ENCODE data around the gene COL28A1.

The COL28A1 gene

DNA sequence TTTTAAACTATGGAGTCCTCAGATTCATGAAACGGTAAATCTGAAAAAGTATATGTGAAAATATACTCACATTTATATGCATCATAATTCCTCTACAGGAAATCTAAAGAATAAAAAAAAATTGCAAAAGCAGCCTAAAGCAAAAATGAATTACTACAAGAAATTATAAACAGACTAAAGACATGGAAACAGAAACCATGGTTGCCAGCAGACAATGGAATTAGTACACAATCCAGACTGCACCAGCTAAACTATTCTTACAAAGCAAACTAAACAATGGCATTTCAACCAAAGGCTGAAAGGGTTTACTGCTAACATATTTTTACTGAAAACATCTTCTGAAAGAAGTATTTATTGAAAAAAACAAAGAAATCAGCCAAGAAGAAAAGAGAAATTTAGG, 51.6 kb downstream of the COL28A1 start:
- H3K9me2 ChIP-seq (replicated peaks; ENCODE audit: control insufficient read depth, low read length): no peaks in the 10 kb centered on the region
- H3K27ac ChIP-seq (ENCODE audit: low read depth, low read length): no peak overlapping the region
- H3K4me2 ChIP-seq (ENCODE audit: low read length): no peak overlapping the region
- TF ChIP-seq, protein P1, sequence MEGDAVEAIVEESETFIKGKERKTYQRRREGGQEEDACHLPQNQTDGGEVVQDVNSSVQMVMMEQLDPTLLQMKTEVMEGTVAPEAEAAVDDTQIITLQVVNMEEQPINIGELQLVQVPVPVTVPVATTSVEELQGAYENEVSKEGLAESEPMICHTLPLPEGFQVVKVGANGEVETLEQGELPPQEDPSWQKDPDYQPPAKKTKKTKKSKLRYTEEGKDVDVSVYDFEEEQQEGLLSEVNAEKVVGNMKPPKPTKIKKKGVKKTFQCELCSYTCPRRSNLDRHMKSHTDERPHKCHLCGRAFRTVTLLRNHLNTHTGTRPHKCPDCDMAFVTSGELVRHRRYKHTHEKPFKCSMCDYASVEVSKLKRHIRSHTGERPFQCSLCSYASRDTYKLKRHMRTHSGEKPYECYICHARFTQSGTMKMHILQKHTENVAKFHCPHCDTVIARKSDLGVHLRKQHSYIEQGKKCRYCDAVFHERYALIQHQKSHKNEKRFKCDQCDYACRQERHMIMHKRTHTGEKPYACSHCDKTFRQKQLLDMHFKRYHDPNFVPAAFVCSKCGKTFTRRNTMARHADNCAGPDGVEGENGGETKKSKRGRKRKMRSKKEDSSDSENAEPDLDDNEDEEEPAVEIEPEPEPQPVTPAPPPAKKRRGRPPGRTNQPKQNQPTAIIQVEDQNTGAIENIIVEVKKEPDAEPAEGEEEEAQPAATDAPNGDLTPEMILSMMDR (IDR thresholded peaks at IDR 0.05; ENCODE audit: low read depth, low read length, poor library complexity, severe bottlenecking): no peak
- TF ChIP-seq EZH2phosphoT487 (IDR thresholded peaks at IDR 0.05; ENCODE audit: borderline replicate concordance, low read length): no peak
- H3K9me3 ChIP-seq (ENCODE audit: control insufficient read depth, insufficient read depth, low read length): no peaks in the 10 kb centered on the region
- H3K4me1 ChIP-seq (ENCODE audit: control insufficient read depth, low read length): no peaks in the 10 kb centered on the region
- no peaks in the 10 kb centered on the region for H4K20me1 ChIP-seq (ENCODE audit: control insufficient read depth, insufficient read depth, low read depth, low read length)
- no peaks in the 10 kb centered on the region for H3K36me3 ChIP-seq (ENCODE audit: control insufficient read depth, low read length)
- H3K4me3 ChIP-seq (ENCODE audit: low read length): no peak overlapping the region
- no peaks in the 10 kb centered on the region; the same call in 1 of the 2 replicates for H3K27me3 ChIP-seq (ENCODE audit: control insufficient read depth, low read length)
- H3K79me2 ChIP-seq (ENCODE audit: control insufficient read depth, low read length): no peaks in the 10 kb centered on the region
- H3F3A ChIP-seq (ENCODE audit: control insufficient read depth, insufficient read depth): no peaks in the 10 kb centered on the region

DNA sequence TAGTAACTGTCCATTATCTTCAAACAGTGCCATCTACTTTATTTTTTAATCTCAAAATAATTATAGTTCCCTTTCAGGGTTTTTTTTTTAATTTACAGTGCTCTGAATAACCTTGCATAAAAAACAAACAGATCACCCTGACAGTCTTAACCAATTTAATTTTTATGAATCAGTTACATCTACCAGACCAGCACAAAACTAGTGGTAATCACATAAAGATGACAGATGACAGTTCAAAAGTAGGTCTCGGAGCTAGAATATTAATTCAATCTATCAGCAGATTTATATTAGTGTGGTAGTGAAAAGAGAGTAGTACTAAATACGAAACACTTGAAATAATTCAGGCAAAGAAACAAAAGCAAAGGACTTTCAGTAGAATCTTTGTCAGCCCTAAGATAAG, 53.9 kb downstream of the COL28A1 start:
- no peaks in the 10 kb centered on the region for H3K79me2 ChIP-seq (ENCODE audit: control insufficient read depth, low read length)
- no peak overlapping the region for H3K27ac ChIP-seq (ENCODE audit: low read depth, low read length)
- no peaks in the 10 kb centered on the region for H4K20me1 ChIP-seq (ENCODE audit: control insufficient read depth, insufficient read depth, low read depth, low read length)
- H3K27me3 ChIP-seq (ENCODE audit: control insufficient read depth, low read length): no peaks in the 10 kb centered on the region; the same call in 1 of the 2 replicates
- H3F3A ChIP-seq (ENCODE audit: control insufficient read depth, insufficient read depth): no peaks in the 10 kb centered on the region
- no peaks in the 10 kb centered on the region for H3K9me2 ChIP-seq (replicated peaks; ENCODE audit: control insufficient read depth, low read length)
- H3K4me3 ChIP-seq (ENCODE audit: low read length): no peak overlapping the region
- H3K36me3 ChIP-seq (ENCODE audit: control insufficient read depth, low read length): no peaks in the 10 kb centered on the region
- TF ChIP-seq, protein P1 (IDR thresholded peaks at IDR 0.05; ENCODE audit: low read depth, low read length, poor library complexity, severe bottlenecking): no peak
- H3K9me3 ChIP-seq (ENCODE audit: control insufficient read depth, insufficient read depth, low read length): peaks cover 3% of the 10 kb centered on the region; the same call in 1 of the 2 replicates
- H3K4me2 ChIP-seq (ENCODE audit: low read length): no peak overlapping the region
- H3K4me1 ChIP-seq (ENCODE audit: control insufficient read depth, low read length): no peaks in the 10 kb centered on the region

DNA sequence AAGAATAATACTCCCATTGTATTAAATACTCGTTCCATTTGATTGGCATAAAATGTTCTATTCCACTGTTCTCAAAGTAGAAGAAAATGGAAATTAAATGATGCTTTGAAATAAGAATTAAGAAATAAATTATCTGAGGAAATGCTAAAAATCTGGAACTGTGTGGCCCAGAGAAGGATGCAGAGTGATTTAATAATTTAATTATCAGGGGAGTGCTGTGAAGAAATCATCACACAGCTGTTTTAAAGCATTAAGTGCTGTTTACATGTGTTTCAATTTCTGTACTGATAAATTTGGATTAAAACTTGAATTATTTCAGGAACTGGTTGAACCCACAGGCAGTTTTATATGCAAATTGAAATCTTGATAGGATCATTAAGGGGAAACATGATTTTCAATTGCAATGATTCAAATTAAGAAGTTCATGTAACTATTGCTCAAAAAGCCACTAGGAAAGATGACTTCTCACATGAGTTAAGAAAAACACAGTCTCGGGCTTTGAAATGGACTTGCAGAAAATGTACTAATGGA, 56.3 kb downstream of the COL28A1 start:
- no peaks in the 10 kb centered on the region for H3K79me2 ChIP-seq (ENCODE audit: control insufficient read depth, low read length)
- H3K36me3 ChIP-seq (ENCODE audit: control insufficient read depth, low read length): no peaks in the 10 kb centered on the region
- H3F3A ChIP-seq (ENCODE audit: control insufficient read depth, insufficient read depth): no peaks in the 10 kb centered on the region
- TF ChIP-seq, protein P1 (IDR thresholded peaks at IDR 0.05; ENCODE audit: low read depth, low read length, poor library complexity, severe bottlenecking): no peak
- no peak for TF ChIP-seq EZH2phosphoT487 (IDR thresholded peaks at IDR 0.05; ENCODE audit: borderline replicate concordance, low read length)
- peaks cover 3% of the 10 kb centered on the region; the same call in 1 of the 2 replicates for H3K9me3 ChIP-seq (ENCODE audit: control insufficient read depth, insufficient read depth, low read length)
- no peak overlapping the region for H3K4me3 ChIP-seq (ENCODE audit: low read length)
- no peaks in the 10 kb centered on the region for H3K4me1 ChIP-seq (ENCODE audit: control insufficient read depth, low read length)
- no peaks in the 10 kb centered on the region for H4K20me1 ChIP-seq (ENCODE audit: control insufficient read depth, insufficient read depth, low read depth, low read length)
- H3K27me3 ChIP-seq (ENCODE audit: control insufficient read depth, low read length): no peaks in the 10 kb centered on the region
- no peak overlapping the region for H3K4me2 ChIP-seq (ENCODE audit: low read length)
- H3K9me2 ChIP-seq (replicated peaks; ENCODE audit: control insufficient read depth, low read length): no peaks in the 10 kb centered on the region
- H3K27ac ChIP-seq (ENCODE audit: low read depth, low read length): no peak overlapping the region

All from DOHH2 (cell line).